Measurements from ENCODE around the gene GIPC3.
"Not testable (repeated sequence)": the region's sequence is repeated elsewhere in the genome, so short reads cannot be mapped to it uniquely, and the experiment has no call there.

Gene GIPC3

DNA sequence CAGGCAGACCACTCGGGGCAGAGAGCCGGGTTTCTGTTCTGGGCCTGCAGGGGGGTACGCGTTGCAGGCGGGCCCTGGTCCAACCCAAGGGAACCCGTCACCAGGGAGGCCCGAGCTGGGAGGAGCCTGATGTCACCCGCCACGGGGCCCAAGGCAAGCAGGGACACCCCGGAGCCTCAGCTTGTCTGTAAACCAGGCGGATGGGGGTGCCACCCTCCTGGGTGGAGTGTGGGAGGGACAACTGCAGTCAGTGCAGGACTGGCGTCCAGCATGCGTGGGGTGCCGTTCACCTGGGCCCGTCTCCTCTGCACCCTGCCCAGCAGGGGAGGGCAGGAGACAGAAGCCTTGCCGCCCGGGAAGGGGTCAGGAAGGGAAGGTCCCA lies 34.3 kb downstream of the GIPC3 start:
- no peak for FAIRE-seq

DNA sequence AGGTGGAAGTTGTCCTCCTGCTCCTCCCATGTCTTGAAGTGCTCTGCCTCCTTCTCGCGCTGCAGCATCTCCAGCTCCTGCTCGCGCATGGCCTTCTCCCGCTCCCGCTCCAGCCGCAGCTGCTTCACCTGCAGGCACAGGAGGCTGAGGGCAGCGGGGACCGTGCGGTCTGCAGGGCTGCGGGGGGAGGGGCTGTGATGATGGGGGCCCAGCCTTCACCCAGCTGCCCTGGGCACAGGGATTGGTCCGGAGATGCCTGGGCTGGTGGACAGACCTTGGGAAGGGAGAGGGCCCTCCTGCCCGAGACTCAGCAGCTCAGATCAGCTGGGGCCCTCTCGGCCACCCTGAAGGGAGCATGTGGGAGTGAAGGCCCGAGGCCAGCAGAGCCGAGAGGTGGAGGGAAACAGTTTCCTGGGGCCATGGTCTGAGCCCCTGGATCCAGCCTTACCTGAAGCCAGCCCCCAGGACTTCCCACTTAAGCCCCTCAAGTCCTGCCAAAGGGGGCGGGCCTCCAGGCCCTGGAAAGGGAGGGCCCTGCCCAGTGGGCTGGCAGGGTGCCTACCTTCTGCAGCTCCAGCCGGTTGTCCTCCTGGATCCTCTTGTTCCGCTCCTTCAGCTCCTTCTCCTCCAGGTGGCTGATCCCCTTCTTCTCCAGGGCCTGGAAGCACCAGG lies 35.0 kb downstream of the GIPC3 start:
- FAIRE-seq: no peak

DNA sequence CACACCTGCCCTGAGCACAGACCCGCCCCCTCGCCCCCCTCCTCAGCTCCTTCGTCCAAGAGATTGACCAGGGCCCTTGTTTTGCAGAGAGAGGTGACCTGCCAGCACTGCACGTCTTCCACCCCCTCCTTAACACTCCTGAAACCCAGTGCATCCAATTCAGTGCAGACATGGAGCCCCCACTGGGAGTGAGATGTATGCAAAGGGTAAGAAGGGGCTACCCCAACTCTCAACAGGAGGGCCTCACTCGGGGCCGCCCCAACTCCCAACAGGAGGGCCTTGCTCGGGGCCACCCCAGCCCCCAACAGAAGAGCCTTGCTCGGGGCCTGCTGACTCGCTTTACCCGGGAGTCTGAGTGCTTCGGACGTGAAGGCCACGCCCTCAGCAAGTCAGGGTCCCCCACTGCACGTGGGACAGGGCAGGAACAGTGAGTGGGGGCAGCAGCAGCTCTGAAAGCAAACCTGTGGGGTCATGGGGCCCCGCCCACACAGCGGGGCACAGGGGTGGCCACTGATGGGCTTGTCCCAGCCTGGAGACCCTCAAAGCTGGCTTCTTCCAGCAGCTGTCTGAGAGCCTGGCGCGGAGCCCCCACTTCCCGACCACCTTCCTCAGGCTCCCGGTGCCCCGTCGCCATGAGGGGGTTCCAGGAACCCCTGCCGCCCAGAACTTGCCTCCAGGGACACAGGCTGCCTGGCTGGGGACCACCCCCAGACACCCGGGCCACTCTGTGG lies 35.7 kb downstream of the GIPC3 start:
- no peak for FAIRE-seq

DNA sequence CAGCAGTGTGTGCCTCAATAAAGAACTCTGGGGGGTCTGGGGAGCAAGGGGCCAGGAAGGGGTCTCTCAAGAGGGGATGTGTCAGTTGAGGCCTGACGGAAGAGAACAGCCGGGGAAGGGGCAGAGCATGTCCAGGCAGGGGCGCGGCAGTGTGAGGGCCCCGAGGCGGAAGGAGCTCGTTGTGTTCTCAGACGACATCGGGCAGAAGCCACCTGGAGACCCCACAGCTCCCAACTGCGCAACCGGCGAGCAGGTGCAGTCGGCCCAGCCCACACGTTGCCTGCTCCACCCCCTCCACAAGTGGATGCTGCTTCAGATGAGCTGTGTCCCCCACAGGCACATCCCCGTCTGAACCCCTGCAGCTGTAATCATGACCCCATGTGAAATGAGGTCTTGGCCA lies 36.4 kb downstream of the GIPC3 start:
- FAIRE-seq: no peak

DNA sequence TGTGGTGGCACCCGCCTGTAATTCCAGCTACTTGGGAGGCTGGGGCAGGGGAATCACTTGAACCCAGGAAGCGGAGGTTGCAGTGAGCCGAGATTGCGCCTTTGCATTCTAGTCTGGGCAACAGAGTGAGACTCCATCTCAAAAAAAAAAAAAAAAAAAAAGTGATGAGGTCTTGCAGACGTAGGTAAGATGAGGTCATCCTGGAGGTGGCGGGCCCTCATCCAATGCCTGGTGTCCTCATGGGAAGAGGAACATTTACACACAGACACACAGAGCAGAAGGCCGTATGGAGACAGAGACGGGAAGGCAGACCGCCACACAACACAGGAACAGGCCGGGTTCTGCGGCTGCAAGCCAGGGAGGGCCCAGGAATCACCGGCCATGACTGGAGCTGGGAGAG lies 36.9 kb downstream of the GIPC3 start:
- no peak for FAIRE-seq

DNA sequence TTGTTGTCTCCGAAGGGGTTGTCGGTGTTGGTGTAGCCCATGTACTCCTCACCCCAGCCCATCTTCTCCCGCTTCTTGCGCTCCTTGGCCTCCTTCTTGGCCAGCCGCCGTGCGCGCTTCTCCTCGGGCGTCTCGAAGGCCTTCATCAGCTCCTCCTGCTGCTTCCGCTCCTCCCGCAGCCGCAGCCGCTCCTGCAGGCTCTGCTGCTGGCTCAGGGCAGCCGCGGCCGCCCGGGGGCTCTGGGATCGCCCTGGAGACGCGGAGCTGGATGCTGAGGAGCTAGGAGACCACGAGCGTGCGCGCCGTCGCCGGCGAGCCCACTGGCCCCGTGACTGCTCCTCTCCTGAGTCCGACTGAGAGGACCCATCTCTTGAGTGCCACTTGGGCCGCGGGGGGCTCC lies 38.4 kb downstream of the GIPC3 start:
- FAIRE-seq: no peak

DNA sequence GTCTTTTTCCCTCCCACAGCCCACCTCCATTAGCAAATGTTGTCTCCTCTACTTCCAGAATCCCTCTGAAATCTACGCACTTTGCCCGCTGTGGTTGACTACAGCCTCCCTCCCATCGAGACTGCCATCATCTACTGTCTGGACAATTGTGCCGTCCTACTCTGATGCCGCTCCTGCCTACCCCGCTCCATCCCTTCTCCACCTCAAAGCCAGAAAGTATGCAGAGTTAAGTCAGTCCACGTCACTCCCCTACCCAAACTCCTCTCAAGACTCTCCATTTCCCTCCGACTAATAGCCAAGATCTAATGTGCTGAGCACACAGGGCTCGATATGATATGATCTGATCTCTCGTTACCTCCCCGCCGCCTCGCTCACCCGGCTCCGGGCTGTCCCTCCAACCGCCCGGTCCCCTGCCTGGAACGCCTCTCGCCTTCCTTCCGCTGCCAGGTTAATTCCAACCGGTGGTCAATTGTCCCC lies 40.8 kb downstream of the GIPC3 start:
- no peak for FAIRE-seq

DNA sequence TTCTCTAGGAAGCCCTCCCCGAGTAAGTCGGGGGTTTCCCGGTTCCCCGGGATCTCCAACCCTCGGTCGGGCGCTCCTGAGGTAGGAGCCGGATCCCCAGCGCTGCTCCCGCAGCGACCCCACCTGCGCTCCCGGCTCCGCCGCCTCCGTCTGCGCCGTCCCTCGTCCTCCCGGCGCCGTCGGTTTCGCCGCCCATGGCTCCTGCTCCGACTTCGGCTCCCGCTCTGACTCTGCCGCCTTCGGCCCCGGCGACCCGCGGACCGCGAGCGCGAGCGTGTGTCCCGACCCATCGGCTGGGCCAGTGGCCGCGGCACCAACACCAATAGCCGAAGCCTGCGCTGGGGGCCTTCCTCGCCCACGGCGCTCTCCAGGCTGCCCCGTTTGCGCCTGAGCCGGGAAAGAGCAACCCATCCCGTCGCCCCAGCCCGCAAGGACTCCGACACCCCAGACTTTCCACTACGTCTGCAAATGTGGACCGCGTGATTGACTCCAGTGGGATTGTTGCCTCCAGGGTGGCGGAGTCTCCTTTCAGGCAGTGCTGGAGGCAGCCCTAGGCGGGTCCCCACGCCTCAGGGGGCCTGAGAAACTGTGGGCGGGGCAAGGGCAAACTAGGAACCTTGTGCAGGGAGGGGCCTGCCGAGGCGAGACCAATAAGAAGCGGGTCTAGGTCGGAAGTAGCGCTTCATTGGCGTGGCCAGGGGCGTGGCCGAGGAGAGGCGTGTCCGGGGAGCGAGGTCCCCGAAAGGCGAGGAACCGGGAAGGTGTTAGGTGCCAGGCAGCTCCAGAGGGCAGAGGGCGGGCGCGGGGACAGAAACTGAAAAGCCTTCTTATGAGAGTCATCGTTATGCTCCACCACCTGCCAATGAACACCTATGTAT lies 41.4 kb downstream of the GIPC3 start, which contains the start of gene CACTIN:
TSS of gene CACTIN (minus strand) at position 318 of the 878 bp plus-strand sequence. CDS start at position 290, 28 bp downstream.
- FAIRE-seq: peak; percentile 97

DNA sequence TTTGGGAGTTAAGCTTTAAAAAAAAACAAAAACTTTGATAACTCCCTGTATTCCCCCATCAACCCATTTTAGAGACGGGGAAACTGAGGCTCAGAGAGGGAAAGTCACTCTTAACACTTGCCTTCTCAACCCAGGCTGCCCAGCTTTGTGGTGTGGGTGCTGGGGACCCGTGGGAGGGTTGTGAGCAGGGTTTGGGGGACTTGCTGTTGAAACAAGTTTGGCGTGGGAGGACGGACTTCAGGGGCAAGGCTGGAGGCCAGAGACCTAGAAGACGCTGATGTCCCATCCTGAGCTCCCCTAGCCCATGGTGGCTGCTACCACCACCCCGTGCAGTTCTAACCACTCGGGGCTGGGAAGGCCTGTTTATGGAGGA lies 42.1 kb downstream of the GIPC3 start:
- FAIRE-seq: no peak

DNA sequence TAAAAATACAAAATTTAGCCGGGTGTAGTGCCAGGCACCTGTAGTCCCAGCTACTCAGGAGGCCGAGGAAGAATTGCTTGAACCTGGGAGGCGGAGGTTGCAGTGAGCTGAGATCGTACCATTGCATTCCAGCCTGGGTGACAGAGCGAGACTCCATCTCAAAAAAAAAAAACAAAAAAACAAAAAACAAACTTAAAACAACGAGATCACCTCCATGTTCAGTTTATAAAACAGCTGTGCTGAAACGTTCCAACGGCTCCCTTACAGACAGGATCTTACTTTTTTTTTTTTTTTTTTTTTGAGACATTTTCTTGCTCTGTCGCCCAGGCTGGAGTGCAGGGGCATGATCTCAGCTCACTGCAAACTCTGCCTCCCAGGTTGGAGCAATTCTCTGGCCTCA lies 43.5 kb downstream of the GIPC3 start:
- FAIRE-seq: not testable (repeated sequence)

DNA sequence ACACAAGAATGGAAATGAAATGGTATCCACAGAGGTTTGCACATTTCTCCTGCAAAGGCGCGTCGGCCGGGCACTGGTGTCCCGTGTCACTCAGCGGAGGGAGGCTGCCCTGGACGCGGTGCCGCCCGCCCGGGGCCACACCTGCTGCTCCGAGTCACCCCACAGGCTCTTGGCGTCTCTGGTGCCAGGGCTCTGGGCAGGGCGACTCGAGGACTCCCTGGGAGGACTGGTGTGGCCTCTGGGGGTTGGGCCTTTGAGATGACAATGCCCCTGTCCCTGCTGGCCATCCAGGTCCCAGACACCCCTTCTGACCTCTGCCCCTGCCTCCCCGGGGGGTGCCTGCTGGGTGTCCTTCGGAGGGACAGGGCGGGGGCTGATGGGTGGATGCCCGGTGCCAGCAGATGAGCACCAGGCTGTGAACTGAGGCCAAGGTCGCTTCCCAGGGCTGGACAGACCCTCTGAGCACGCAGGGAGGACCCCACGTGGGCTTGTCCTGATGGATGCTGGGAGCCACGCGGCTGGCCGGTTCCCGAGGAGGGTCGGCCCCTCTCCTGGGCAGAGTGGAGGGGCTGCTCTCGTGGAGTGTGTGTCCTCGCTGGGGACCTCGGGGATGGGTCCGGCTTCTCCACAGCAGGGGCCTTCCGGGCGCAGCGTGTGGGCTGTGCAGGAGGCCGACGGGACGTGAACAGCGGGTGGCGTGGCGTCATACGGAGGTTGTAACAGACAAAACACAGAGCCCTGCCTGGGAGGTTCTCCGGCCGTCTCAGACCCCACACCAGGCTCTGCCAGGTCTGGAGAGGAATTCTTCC lies 46.0 kb downstream of the GIPC3 start:
- FAIRE-seq: no peak

DNA sequence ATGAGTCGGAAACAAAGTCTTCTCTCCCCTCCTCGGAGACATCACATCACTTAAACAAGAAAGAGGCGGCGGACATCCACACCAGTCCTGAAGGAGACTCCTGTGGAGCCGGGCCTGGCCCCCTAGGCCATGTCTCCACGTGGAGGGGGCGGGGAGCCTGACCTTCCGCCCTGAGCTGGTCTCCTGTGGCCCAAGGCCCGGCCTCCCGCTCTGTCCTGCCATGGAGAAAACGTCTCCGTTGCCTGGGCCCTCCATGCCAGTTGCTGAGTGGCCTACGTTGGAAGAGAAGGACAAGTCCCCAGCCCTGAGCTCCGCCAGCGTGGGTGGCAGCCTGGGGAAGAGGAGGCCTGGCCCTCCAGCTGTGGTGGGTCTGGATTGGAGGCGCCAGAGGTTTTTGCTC lies 46.8 kb downstream of the GIPC3 start:
- FAIRE-seq: no peak

DNA sequence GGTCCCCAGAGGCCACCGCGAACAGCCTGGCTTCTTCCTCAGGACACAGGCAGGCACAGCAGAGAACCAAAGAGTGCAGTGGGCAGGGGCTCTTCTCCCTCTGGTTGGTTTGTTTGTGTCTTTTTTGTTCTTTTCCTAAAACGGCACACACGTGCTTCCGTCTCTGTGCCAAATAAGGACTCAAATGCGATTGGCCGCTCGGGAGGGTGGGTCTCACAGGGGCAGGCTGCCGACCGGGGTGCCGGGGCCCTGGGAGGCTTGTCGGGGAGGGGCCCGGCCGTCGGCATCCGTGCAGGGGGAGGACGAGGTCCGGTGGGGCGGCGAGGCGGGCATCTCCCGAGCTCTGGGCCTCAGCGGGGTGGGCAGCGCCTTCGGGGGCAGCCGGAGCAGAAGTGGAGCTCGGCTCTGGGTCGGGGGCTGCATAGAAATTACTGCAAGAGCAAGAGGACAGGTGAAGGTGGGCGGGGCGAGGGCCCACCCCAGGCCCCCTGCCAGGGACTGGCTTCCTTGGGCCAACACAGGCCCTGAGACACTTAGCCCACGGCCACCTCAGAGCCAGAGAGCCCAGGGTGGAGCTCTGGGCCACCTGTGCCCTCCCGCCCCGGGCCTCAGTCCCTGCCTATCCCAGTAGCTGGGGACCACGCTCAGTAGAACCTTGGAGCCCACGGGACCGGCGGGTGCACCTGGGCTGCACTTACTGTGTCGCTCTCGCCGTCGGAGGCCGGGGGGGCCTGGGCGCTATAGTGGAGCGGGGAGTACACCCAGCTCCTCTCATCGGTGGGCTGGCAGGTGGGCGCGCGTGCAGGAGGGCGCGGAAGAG lies 47.7 kb downstream of the GIPC3 start:
- no peak for FAIRE-seq

DNA sequence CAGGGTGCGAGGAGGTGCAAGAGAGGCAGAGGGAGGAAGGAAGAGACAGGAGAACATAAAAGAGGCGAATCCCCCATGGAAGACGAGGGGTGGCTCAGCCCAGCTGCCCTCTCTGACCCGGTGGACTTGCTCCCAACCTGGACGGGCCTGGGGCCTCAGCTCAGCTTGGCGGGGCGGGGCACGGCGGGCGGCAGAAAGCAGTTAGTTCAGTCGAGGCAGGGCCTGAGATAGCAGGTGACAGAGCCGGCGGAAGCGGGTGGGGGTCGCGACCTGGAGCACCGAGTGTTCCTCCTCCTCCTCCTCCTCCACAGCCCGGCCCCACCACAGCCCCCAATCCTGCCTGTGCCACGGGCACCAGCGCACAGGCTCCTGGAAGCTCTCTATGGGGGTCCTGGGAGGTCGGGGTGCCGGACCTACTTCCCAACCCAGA lies 48.3 kb downstream of the GIPC3 start:
- FAIRE-seq: no peak

DNA sequence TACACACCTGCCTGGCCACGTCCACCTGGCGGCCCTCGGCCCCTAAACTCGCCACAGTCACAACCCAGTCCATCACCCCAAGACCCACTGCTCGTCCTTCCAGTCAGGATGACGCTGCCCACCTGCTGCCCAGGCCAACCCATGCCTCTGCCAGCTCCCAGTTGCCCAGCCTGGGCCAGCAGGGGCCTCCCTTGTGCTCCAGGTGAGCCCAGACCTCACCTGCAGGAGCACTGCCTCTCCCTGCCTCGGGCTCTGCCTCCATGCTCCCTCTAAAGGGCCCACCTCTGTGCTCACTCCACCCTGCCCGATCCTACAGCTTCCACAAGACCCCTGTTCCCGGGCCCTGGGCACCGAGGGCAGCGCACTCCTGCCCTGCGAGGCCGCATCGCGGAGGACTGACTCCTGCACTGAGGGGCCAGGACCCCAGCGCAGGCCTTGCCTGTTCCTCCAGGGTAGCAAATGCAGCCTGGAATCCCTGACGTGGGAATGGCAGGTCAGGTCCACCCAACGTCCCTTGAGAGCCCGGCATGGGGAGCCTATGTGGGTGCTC lies 49.3 kb downstream of the GIPC3 start:
- FAIRE-seq: no peak

DNA sequence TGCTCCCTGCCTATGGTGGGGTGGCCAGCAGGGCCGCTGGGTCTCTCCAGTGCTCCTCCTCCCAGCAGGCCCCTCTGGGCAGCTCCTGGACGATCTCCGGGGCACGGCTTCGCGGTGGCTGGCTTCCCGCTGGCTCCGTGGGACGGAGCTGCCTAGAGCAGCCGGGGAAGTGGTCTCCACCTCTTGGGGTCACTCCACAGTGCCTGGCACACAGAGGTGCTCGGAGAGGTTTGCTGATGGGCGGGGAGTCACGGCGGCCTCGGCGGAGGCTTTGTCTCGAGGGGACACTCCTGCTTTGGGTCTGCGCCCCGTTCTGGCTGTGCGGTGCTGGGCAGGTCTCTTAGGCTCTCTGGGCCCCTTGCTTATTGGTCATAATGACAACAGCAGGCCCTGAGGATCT lies 51.2 kb downstream of the GIPC3 start:
- FAIRE-seq: no peak

DNA sequence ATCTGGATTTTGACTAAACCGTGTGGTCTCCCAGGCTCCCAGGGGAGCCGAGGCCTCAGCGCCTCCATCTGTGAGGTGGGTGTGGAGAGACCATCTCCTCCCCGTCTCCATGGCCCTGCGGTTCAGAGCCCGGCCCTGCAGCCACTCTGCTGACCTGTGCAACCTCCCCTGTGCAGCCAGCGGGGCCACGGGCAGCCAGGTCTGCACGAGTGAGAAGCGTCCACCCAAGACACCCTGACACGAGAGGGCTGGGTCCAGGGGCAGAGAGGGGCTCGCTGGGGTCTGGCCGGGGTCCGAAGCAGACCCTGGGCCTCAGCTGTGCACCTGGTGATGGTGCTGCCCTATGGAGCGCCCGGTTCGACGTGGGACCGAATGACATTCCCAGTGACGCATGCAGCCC lies 51.7 kb downstream of the GIPC3 start:
- FAIRE-seq: no peak

DNA sequence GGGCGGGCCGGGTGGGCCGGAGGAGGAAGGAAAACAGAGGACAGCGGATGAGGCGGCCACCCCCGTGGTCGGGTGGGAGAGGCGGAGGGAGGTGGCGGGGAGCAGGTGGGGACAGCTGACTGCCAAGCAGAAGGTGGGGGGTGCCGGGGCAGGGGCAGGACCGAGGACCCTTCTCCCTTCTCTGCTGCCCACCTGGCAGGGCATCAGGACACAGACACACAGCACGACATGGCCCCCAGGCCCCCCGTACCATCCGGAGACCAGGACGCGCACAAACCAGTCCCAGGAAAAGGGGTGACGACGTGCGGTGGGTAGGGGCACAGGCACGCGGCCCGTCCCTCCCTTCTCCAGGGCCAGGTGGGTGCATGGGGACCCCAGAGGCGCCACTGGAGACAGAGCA lies 52.3 kb downstream of the GIPC3 start:
- FAIRE-seq: no peak

DNA sequence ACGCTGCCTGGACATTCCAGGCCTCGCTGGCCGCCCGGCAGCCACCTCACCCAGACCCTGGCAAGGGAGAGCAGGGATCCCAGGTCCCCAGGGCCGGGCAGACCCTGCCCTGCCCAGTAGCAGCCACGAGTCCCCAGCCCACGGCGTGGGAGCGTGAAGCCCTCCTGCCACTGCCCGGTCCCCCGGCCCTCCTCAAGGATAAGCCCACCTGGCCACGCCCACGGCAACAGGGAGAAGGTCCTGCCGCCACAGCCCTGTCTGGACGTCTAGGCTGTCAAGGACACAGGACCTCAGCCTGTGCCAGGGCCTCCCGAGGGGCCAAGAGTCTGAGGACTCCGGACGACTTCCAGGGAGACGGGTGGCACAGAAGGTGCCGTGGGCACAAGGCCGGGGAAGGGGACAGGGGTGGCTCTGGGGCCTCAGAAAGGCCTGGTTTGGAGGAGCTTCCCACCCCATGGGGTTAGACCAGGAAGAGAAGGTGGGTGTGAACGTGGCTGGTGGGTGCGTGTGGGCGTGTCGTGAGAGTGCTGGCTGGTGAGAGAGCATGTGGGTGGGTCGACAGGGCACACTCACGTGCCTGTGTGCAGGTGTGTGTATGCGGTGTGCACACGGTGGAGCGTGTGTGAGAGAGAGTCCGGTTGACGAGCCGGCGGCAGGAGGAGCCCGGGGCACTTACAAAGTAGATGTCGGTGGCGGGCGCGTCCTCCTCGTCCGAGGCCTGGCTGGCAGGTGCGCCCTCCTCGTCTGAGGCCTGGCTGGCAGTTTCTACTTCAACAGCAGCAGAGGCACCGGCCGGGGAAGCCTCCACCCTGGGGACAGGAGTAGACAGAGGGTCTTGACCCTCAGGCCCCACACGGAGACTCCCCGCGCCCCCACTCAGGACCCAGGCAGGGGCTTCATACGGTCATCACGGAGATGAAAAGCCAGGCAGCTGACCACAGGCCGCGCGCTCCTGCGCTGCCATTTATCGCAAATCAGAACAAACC lies 53.2 kb downstream of the GIPC3 start:
- no peak for FAIRE-seq

DNA sequence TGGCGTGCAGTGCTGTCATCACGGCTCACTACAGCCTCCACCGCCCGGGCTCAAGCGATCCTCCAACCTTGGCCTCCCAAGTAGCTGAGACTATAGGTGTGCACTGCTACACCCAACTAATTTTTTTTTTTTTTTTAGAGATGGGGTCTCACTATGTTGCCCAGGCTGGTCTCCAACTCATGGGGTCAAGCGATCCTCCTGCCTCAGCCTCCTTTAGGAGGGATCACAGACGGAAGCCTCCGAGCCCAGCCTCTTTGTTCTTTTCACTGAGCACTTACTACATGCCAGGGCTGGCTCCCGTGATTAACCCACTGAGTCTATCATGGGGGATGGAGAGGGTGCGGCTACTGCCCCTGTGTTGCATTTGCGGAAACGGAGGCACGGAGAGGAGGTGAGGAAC lies 54.2 kb downstream of the GIPC3 start:
- no peak for FAIRE-seq
